Measurements from ENCODE around the gene ANXA11.
"Not testable (repeated sequence)": the region's sequence is repeated elsewhere in the genome, so short reads cannot be mapped to it uniquely, and the experiment has no call there.

ANXA11 gene

DNA sequence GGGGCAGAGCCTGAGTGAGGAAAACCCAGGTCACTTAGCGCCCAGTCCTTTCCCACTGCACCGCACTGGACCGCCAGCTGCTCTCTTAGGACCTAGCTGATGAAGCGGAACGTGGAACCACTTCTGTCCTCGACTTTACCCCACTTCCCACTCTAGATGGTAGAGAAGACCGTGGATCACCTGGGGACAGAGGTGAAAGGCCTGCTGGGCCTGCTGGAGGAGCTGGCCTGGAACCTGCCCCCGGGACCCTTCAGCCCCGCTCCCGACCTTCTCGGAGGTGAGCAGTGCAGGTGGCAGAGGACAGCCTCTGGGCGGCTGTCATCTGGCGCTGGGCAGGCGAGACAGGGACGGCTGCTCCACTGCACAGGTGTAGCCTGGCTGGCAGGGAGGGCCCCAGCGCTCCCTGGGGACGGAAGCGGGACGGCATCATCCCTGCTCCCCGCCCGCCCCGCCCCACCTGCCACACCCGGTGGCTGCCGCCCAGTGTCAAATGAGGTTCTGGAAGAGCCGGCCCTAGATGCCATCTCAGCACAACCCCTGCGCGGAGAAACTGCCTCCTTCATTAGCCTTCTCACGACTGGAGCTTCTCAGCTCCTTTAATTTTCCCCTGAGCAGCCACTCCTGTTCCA, 61.2 kb downstream of the ANXA11 start:
- DNase-seq, result no peak

GRCh38 chr10:80141696-80142460, 63.5 kb downstream of the ANXA11 start:
- DNase-seq, result no peak

DNA sequence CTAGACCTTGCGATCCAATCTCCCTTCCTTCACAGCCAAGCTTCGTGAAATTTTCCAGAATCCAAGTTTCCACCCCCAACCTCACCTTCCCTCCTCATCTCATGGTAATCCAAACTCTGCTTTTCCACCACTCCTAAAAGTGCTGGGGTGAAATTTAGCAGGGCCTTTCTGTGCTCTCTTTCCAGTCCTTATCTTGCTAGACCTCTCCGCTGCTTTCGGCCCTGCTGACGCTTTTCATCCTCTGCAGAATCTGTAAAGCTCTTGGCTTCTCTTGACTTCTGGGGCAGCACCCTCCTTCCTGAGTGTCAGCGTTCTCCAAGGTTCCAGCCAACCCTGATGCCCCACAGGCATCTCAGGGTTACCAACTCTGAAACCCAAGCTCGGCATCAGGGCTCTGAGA, 65.1 kb downstream of the ANXA11 start:
- DNase-seq, result no peak

DNA sequence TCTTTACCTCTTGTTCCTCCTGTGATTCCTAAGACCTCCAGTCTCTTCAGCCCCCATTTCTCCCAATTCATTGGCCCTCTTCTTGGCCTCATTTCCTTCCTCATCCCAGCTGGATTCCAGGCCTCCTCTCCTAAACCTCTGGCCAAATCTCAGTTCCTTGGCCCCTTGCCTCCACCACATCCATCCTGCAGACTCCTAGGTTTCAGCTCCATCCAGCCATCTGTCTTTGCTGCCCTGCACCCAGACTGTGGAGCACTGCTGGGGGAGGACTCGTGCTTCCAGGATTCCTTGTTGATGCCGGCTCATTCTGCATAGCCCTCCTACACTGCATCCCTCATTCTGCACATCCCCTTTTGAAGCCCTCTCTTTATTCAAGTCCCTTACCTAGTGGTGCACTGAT, 66.1 kb downstream of the ANXA11 start:
- no peak for DNase-seq

DNA sequence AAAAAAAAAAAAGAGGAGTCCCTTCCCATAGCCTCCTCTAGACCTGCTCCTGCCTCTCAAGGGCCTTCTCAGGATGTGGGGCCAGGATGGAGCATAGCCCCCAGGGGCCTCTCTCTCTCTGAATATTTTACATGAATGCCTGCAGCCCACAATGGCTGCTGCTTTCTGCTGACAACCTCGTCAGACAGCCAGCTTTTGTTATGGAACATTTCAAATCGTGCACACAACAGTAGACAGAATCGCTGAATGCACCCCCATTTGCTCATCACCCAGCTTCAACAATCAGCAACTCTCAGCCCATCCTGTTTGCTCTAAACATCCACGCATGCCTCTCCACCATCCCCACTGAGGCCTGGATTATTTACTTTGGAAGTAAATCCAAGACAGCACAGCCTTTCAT, 67.4 kb downstream of the ANXA11 start:
- DNase-seq, result no peak

DNA sequence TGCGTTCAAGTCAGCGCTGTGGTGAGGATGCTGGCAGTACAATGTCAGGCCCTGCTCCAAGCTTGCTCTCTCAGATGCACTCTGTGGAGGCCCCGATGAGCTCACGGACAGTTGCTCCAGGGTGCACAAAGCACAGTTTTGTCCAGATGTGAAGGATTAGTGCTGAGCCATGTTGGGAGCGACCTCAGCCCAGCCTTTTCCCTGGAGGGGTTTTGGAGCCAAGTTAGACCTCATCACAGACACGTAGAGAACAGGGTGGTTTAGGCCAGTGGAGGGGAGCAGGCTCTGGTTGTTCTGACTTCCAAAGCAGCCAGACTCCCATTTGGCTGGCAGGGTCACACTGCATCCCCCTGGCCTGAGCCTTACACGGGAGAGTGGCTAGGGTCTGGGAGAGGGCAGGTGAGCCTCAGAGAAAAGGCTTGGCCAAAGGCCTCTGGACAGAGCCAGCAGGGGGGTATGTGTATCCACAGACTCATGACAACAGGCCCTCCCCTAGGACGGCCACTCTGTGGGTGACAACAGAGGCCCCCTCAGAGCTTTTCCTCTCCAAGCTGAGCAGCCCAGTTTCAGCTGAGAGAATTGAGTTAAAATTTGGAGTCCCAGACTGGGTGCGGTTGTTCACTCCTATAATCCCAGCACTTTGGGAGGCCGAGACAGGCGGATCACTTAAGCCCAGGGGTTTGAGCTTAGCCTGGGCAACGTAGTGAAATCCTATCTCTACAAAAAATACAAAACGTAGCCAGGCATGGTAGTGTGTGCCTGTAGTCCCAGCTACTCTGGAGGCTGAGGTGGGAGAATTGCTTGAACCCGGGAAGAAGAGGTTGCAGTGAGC, 68.1 kb downstream of the ANXA11 start:
- DNase-seq, result no peak

GRCh38 chr10:80136134-80136571, 69.2 kb downstream of the ANXA11 start:
- DNase-seq, result no peak

DNA sequence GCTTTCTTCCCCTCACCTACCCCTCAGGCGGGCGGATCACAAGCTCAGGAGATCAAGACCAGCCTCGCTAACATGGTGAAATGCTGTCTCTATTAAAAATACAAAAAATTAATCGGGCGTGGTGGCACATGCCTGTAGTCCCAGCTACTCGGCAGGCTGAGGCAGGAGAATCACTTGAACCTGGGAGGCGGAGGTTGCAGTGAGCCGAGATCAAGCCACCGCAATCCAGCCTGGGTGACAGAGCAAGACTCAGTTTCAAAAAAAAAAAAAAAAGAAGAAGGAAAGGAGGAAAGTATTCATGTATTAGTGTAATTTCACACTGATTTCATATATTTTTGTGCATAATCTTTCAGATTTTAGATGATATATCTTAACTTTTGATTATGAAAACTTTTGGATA, 71.7 kb downstream of the ANXA11 start:
- DNase-seq, result not testable (repeated sequence)

DNA sequence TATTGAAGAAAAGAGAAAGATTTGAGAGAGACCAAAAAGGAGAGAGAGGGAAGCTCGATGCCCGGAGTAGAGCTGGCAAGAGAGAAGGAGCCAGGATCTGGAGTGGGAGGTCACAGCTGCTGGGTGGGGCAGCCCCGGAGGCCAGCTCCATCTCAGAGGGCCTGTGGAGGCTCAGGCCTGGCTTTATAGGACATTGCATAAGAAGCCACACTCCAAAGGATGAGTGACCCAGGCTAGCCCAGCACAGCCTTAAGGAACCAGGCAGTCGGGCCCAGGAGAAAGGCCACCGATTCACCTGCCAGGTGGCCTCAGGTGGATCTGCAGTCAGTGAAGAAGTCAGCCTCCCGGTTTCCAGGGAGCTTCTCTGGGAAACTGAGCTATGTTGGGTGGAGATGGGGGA, 72.1 kb downstream of the ANXA11 start:
- DNase-seq, result no peak

GRCh38 chr10:80132299-80133139, 72.8 kb downstream of the ANXA11 start, which contains the start of gene PLAC9:
TSS of gene PLAC9 (plus strand) at chr10:80132730. CDS start at chr10:80132763, 33 bp downstream.
- no peak for DNase-seq

DNA sequence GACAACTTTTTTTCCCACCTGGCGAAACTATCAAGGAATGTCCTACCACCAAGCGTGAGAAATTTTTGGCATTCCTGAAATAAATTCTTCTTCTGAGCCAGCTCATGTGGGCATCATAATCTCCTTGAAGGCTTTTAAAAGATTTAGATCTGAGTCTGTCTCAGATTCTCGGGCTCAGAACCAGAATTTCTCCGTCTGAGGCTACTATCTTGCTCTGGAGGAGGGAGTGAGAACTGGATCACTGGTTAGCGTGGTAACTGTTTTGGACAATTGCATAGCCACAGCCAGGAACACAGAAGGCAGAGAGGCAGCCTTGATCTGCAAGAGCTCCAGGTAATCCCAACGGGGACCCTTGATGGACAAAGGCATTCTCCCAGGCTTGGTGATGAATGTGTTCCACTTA, 73.8 kb downstream of the ANXA11 start:
- DNase-seq, result no peak

DNA sequence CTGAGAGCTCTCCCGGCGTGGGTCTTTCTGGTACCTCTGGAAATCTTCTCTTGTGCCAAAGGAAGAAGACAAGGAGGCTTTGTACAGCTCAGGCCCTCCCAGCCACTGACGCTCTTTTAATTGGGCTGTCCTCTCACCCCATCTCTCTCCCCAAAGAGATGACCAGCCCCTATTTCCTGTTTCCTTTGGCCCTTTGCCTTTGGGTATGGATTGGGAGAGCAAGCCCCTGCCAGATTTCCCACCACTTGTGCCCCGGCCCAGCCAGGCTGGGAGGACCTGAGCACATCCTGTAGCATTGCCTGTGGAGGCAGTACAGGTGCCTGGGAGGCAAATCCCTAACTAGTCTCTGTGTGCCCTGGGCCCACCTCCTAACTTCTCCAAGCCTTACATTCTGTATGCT, 78.5 kb downstream of the ANXA11 start:
- no peak for DNase-seq

DNA sequence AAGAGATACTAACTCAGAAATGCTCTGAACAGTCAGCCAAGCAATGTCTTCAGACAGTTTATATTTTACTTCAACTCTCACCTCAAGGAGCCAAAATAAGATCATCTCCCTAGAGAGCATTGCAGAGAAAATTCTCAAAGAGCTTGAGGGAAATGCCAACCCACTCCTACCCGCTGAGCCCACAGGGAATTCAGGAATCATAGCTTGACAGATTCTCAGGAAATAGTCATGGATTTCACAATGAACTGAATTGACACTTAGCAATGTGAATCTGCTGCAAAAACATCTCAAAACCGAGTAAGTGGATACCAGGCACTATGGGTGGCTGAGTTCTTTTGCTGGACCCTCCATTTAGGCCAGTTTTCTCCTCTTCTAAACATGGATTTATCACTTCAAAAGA, 82.6 kb downstream of the ANXA11 start:
- no peak for DNase-seq

GRCh38 chr10:80122110-80122710, 83.1 kb downstream of the ANXA11 start:
- no peak for DNase-seq

DNA sequence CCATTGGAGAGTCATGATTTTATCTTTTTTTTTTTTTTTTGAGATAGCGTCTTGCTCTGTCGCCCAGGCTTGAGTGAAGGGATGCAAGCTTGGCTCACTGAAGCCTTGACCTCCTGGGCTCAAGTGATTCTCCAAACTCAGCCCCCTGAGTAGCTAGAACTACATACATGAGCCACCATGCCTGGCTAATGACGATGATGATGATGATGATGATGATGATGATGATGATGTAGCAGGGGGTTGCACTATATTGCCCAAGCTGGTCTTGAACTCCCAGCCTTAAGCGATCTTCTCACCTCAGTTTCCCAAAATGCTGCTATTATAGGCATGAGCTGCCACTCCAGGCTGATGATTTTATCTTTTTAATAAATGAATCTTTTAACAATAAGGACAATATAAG, 86.7 kb downstream of the ANXA11 start:
- no peak for DNase-seq

- no peak for DNase-seq
Measured at GRCh38 chr10:80110986-80111385, 94.4 kb downstream of the ANXA11 start.

- no peak for DNase-seq
Measured at GRCh38 chr10:80108576-80109239, 96.6 kb downstream of the ANXA11 start.

GRCh38 chr10:80104066-80104926, 101.0 kb downstream of the ANXA11 start:
- DNase-seq, result no peak

All from AML-193 (cell line).